ENCODE measurements around the gene XPNPEP2. TPM values are rescaled to one million over a fixed set of nuclear protein-coding genes. Genes with fewer than 3 reads are reported as not detected.

XPNPEP2 gene
- total and polyA plus RNA-seq, 2 experiments from 2014 or later = 0.65 to 0.74 TPM

- Histone ChIP-seq H3K4me3 (no peak overlapping the region), H3K4me1 (ENCODE audit: insufficient read depth) (no peaks in the 10 kb centered on the region), H3K9me3 (ENCODE audit: low read depth) (no peaks in the 10 kb centered on the region), H3K27ac (no peak overlapping the region), H4K20me1 (ENCODE audit: insufficient read depth) (no peaks in the 10 kb centered on the region), H3K79me2 (ENCODE audit: insufficient read depth) (no peaks in the 10 kb centered on the region), H2AFZ (no peak overlapping the region), H3K36me3 (ENCODE audit: low read depth) (no peaks in the 10 kb centered on the region), H3F3A (ENCODE audit: insufficient read depth) (no peaks in the 10 kb centered on the region), H3K9me2 (ENCODE audit: insufficient read depth) (no peaks in the 10 kb centered on the region), H3K9ac (no peak overlapping the region), H3K4me2 (ENCODE audit: unreplicated experiment) (no peak overlapping the region), H3K27me3 (replicated peaks; ENCODE audit: insufficient read depth) (no peaks in the 10 kb centered on the region)
- in situ Hi-C loops (cut with MboI) = no loop called here
- TF ChIP-seq EZH2phosphoT487 (IDR thresholded peaks at IDR 0.05; ENCODE audit: insufficient read depth, low read depth) (no peak), EZH2 (IDR thresholded peaks at IDR 0.05; ENCODE audit: insufficient read depth, poor library complexity, severe bottlenecking) (no peak)
- no peak for DNase-seq
- 78 to 84% methylated on average over 4 of the region's 4 CpGs for WGBS, 2 experiments (ENCODE audit: low coverage in 1 of 2, low lambda C conversion rate in 2 of 2, missing lambda C conversion rate in 2 of 2)
These were observed 35.1 kb downstream of the XPNPEP2 start for GRCh38 chrX:129773649-129774458.

- in situ Hi-C loops (cut with MboI) = no loop called here
- Histone ChIP-seq H3K9ac (no peak overlapping the region), H3K4me1 (ENCODE audit: insufficient read depth) (no peaks in the 10 kb centered on the region), H4K20me1 (ENCODE audit: insufficient read depth) (no peaks in the 10 kb centered on the region), H3K9me2 (ENCODE audit: insufficient read depth) (no peaks in the 10 kb centered on the region), H3K27ac (no peak overlapping the region), H3F3A (ENCODE audit: insufficient read depth) (no peaks in the 10 kb centered on the region), H3K27me3 (replicated peaks; ENCODE audit: insufficient read depth) (no peaks in the 10 kb centered on the region), H3K36me3 (ENCODE audit: low read depth) (no peaks in the 10 kb centered on the region), H2AFZ (no peak overlapping the region), H3K4me3 (no peak overlapping the region), H3K4me2 (ENCODE audit: unreplicated experiment) (no peak overlapping the region), H3K79me2 (ENCODE audit: insufficient read depth) (no peaks in the 10 kb centered on the region), H3K9me3 (ENCODE audit: low read depth) (no peaks in the 10 kb centered on the region)
- TF ChIP-seq EZH2 (IDR thresholded peaks at IDR 0.05; ENCODE audit: insufficient read depth, poor library complexity, severe bottlenecking) (no peak), EZH2phosphoT487 (IDR thresholded peaks at IDR 0.05; ENCODE audit: insufficient read depth, low read depth) (no peak)
- WGBS, 2 experiments (ENCODE audit: low coverage in 1 of 2, low lambda C conversion rate in 2 of 2, missing lambda C conversion rate in 2 of 2) = 72 to 75% methylated on average over 14 to 29 of the region's 30 CpGs
- DNase-seq = no peak
These were observed 38.6 kb downstream of the XPNPEP2 start for GRCh38 chrX:129777218-129778030.

GRCh38 chrX:129779086-129779672 is 40.4 kb downstream of the XPNPEP2 start:
- Histone ChIP-seq H3K9ac (no peak overlapping the region), H3K27ac (no peak overlapping the region), H3K79me2 (ENCODE audit: insufficient read depth) (no peaks in the 10 kb centered on the region), H3K4me3 (no peak overlapping the region), H3K4me2 (ENCODE audit: unreplicated experiment) (no peak overlapping the region), H3K9me3 (ENCODE audit: low read depth) (no peaks in the 10 kb centered on the region), H3K4me1 (ENCODE audit: insufficient read depth) (no peaks in the 10 kb centered on the region), H4K20me1 (ENCODE audit: insufficient read depth) (no peaks in the 10 kb centered on the region), H3F3A (ENCODE audit: insufficient read depth) (no peaks in the 10 kb centered on the region), H2AFZ (no peak overlapping the region), H3K9me2 (ENCODE audit: insufficient read depth) (no peaks in the 10 kb centered on the region), H3K36me3 (ENCODE audit: low read depth) (no peaks in the 10 kb centered on the region), H3K27me3 (replicated peaks; ENCODE audit: insufficient read depth) (no peaks in the 10 kb centered on the region)
- in situ Hi-C loops (cut with MboI) = no loop called here
- DNase-seq = no peak
- TF ChIP-seq EZH2phosphoT487 (IDR thresholded peaks at IDR 0.05; ENCODE audit: insufficient read depth, low read depth) (no peak), EZH2 (IDR thresholded peaks at IDR 0.05; ENCODE audit: insufficient read depth, poor library complexity, severe bottlenecking) (no peak)
- WGBS, 2 experiments (ENCODE audit: low coverage in 1 of 2, low lambda C conversion rate in 2 of 2, missing lambda C conversion rate in 2 of 2) = 76% methylated on average over 6 to 7 of the region's 7 CpGs

GRCh38 chrX:129779747-129780146 is 41.0 kb downstream of the XPNPEP2 start, which contains the start of gene SASH3:
Gene SASH3 (plus strand): TSS chrX:129779949. CDS start chrX:129780098, 149 bp downstream.
- Histone ChIP-seq H3K9me2 (ENCODE audit: insufficient read depth) (no peaks in the 10 kb centered on the region), H3F3A (ENCODE audit: insufficient read depth) (no peaks in the 10 kb centered on the region), H3K4me1 (ENCODE audit: insufficient read depth) (no peaks in the 10 kb centered on the region), H3K27me3 (replicated peaks; ENCODE audit: insufficient read depth) (no peaks in the 10 kb centered on the region), H4K20me1 (ENCODE audit: insufficient read depth) (no peaks in the 10 kb centered on the region), H3K9ac (no peak within 1 kb of the TSS), H3K4me2 (ENCODE audit: unreplicated experiment) (no peak within 1 kb of the TSS), H3K9me3 (ENCODE audit: low read depth) (no peaks in the 10 kb centered on the region), H2AFZ (no peak within 1 kb of the TSS), H3K4me3 (no peak within 1 kb of the TSS), H3K36me3 (ENCODE audit: low read depth) (no peaks in the 10 kb centered on the region), H3K79me2 (ENCODE audit: insufficient read depth) (no peaks in the 10 kb centered on the region), H3K27ac (no peak within 1 kb of the TSS)
- in situ Hi-C loops (cut with MboI) = no loop called here
- WGBS, 2 experiments (ENCODE audit: low coverage in 1 of 2, low lambda C conversion rate in 2 of 2, missing lambda C conversion rate in 2 of 2) = 77 to 87% methylated on average over 7 to 10 of the region's 13 CpGs
- no peak for DNase-seq
- TF ChIP-seq EZH2 (IDR thresholded peaks at IDR 0.05; ENCODE audit: insufficient read depth, poor library complexity, severe bottlenecking) (no peak), EZH2phosphoT487 (IDR thresholded peaks at IDR 0.05; ENCODE audit: insufficient read depth, low read depth) (no peak)
